Liver (tissue), 3 donors: ENCODE measurements around the gene DNAH8.

Source experiments
- GABPA ChIP-seq, 2 donors: IDR thresholded peaks in 1 of 2; conservative IDR thresholded peaks in 1 of 2; 2 replicates each; pipeline ENCODE4 v1.6.1; 2016; ENCODE audit warnings: antibody characterized with exemption in 2 of 2, mild to moderate bottlenecking in 1 of 2, moderate library complexity in 1 of 2
- HNF4A ChIP-seq, 2 donors: conservative IDR thresholded peaks; 2 replicates each; pipeline ENCODE4 v1.6.1; 2016; ENCODE audit warnings: antibody characterized with exemption in 2 of 2, mild to moderate bottlenecking in 2 of 2
- JUND ChIP-seq, 2 donors: IDR thresholded peaks; 2 replicates each; pipeline ENCODE4 v1.6.1; 2016; ENCODE audit warnings: antibody characterized with exemption in 2 of 2
- RAD21 ChIP-seq, 2 donors: IDR thresholded peaks; 2 replicates each; pipeline ENCODE4 v1.6.1; 2016; ENCODE audit warnings: antibody characterized with exemption in 2 of 2, mild to moderate bottlenecking in 2 of 2
- SP1 ChIP-seq: IDR thresholded peaks from 2 replicates; pipeline ENCODE4 v1.6.1; 2018; ENCODE audit warnings: antibody characterized with exemption, mild to moderate bottlenecking
- TAF1 ChIP-seq: conservative IDR thresholded peaks from 2 replicates; pipeline ENCODE4 v1.6.1; 2016; ENCODE audit warnings: antibody characterized with exemption, mild to moderate bottlenecking
- YY1 ChIP-seq: IDR thresholded peaks from 2 replicates; pipeline ENCODE4 v1.6.1; 2016; ENCODE audit warnings: antibody characterized with exemption, mild to moderate bottlenecking
- TF ChIP-seq, protein P1 (sequence below): fragments of 150-350 bp; IDR thresholded peaks from 2 replicates; pipeline ENCODE4 v1.5.1; 2017; ENCODE audit warnings: improper control_type of control experiment, low read depth, low read length; ENCODE audit not compliant: missing input control
- TF ChIP-seq, protein P2 (sequence below): IDR thresholded peaks from 2 replicates; pipeline ENCODE4 v1.6.1; 2016; ENCODE audit warnings: antibody characterized with exemption
- TF ChIP-seq, protein P3 (sequence below): IDR thresholded peaks from 2 replicates; pipeline ENCODE4 v1.6.1; 2016; ENCODE audit warnings: antibody characterized with exemption, mild to moderate bottlenecking
- donor health status: healthy.
- donor health status: healthy.

DNA sequence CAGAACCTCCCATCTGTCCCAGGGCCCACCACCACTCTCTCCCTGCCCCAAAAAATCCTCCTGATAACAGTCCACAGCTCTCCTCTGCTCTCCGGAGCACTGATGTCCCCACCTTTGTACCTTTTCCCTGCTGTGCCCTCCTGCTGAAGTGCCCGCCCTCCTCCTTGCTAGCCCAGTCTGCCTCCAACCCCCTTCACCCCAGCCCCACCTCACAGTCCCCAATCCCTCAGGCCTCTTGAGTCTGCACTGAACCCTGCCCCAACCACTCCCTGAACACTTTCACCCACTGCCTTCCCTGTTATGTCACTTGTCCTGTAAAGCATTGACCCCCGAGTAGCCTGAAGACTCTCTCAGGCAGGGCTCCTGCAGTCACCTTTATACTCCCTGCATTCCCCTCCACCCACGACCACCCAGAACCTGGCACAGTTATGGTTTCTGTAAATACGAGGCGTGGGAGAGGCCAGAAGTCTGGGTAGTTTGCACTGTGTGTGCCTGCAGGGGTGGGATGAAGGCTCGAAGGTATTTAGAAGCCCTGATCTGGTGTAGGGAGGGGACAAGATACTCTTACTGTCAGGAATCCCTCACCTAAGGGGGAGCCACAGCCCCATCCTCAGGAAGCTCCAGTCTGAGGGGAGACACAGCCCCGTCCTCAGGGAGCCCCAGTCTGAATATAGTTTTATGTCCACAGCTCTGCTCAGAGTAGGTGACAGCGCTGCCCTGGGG lies 338.9 kb downstream of the DNAH8 start:
- no peak for TF ChIP-seq SP1
- no peak for TF ChIP-seq RAD21 (IDR thresholded peaks at IDR 0.05)
- TF ChIP-seq, protein P1, sequence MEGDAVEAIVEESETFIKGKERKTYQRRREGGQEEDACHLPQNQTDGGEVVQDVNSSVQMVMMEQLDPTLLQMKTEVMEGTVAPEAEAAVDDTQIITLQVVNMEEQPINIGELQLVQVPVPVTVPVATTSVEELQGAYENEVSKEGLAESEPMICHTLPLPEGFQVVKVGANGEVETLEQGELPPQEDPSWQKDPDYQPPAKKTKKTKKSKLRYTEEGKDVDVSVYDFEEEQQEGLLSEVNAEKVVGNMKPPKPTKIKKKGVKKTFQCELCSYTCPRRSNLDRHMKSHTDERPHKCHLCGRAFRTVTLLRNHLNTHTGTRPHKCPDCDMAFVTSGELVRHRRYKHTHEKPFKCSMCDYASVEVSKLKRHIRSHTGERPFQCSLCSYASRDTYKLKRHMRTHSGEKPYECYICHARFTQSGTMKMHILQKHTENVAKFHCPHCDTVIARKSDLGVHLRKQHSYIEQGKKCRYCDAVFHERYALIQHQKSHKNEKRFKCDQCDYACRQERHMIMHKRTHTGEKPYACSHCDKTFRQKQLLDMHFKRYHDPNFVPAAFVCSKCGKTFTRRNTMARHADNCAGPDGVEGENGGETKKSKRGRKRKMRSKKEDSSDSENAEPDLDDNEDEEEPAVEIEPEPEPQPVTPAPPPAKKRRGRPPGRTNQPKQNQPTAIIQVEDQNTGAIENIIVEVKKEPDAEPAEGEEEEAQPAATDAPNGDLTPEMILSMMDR: no peak
- no peak for TF ChIP-seq JUND (IDR thresholded peaks at IDR 0.05)
- TF ChIP-seq, protein P2, sequence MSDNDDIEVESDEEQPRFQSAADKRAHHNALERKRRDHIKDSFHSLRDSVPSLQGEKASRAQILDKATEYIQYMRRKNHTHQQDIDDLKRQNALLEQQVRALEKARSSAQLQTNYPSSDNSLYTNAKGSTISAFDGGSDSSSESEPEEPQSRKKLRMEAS: no peak
- no peak for TF ChIP-seq GABPA (IDR thresholded peaks at IDR 0.05 in 1 of 2, conservative IDR thresholded peaks at IDR 0.05 in 1 of 2)
- no peak for TF ChIP-seq HNF4A (conservative IDR thresholded peaks at IDR 0.05)
- TF ChIP-seq, protein P3, sequence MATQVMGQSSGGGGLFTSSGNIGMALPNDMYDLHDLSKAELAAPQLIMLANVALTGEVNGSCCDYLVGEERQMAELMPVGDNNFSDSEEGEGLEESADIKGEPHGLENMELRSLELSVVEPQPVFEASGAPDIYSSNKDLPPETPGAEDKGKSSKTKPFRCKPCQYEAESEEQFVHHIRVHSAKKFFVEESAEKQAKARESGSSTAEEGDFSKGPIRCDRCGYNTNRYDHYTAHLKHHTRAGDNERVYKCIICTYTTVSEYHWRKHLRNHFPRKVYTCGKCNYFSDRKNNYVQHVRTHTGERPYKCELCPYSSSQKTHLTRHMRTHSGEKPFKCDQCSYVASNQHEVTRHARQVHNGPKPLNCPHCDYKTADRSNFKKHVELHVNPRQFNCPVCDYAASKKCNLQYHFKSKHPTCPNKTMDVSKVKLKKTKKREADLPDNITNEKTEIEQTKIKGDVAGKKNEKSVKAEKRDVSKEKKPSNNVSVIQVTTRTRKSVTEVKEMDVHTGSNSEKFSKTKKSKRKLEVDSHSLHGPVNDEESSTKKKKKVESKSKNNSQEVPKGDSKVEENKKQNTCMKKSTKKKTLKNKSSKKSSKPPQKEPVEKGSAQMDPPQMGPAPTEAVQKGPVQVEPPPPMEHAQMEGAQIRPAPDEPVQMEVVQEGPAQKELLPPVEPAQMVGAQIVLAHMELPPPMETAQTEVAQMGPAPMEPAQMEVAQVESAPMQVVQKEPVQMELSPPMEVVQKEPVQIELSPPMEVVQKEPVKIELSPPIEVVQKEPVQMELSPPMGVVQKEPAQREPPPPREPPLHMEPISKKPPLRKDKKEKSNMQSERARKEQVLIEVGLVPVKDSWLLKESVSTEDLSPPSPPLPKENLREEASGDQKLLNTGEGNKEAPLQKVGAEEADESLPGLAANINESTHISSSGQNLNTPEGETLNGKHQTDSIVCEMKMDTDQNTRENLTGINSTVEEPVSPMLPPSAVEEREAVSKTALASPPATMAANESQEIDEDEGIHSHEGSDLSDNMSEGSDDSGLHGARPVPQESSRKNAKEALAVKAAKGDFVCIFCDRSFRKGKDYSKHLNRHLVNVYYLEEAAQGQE: no peak
- no peak for TF ChIP-seq TAF1
- no peak for TF ChIP-seq YY1
